HG03060 (cell line): ENCODE results near the gene PLAGL2.

ENCODE experiments used
- ATAC-seq: cut with Tn5 transposase; IDR thresholded peaks from one replicate; pipeline ENCODE4 v1.9.1; 2021; ENCODE audit warnings: low read depth, moderate number of reproducible peaks; ENCODE audit not compliant: unreplicated experiment

PLAGL2 gene

GRCh38 chr20:32155017-32155981 lies 52.2 kb downstream of the PLAGL2 start:
- ATAC-seq: no peak

- no peak for ATAC-seq
Measured at GRCh38 chr20:32153771-32154170, 53.8 kb downstream of the PLAGL2 start.

- no peak for ATAC-seq
Measured at GRCh38 chr20:32153156-32153665, 54.3 kb downstream of the PLAGL2 start.

- ATAC-seq: no peak
Measured at GRCh38 chr20:32152421-32153155, 55.0 kb downstream of the PLAGL2 start.

- no peak for ATAC-seq
Measured at GRCh38 chr20:32150291-32150848, 57.2 kb downstream of the PLAGL2 start.

- no peak for ATAC-seq
Measured at GRCh38 chr20:32149566-32150170, 57.9 kb downstream of the PLAGL2 start.

- no peak for ATAC-seq
Measured at GRCh38 chr20:32144898-32145662, 62.5 kb downstream of the PLAGL2 start.

- ATAC-seq: no peak
Measured at GRCh38 chr20:32142991-32143390, 64.6 kb downstream of the PLAGL2 start.
